GM12864 (cell line): ENCODE results near the gene KRT74.

ENCODE experiments used
- DNase-seq: peaks from one replicate; pipeline ENCODE4 v3.0.0-alpha.2; 2011; ENCODE audit warnings: low read depth
- H3K4me3 ChIP-seq: 2 replicates; pipeline ENCODE4 v1.5.1; 2011; ENCODE audit warnings: mild to moderate bottlenecking, low read depth, low read length, control low read depth
- CTCF ChIP-seq: IDR thresholded peaks from 2 replicates; pipeline ENCODE4 v1.5.1; 2011; ENCODE audit warnings: low read depth, mild to moderate bottlenecking, moderate library complexity, low read length, control low read depth, inconsistent platforms; ENCODE audit errors: missing control alignments

The KRT74 gene

DNA sequence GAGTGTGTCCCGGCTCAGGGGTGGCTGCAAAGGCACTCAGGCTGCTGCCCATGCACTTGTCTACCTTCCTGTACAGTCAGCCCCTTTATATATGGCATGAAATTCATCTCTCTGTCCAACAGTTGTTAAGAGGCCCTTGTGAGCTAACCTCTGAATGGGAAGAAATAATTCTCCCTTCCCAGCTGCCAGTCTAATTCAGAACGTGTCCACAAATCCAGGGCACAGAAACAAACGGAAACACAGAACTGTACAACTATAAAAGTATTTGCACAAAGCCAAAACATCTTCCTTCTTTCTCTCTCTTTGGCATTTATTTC is 54.3 kb downstream of the KRT74 start:
- H3K4me3 ChIP-seq, result no peak overlapping the region
- DNase-seq, result no peak
- TF ChIP-seq CTCF, result no peak

DNA sequence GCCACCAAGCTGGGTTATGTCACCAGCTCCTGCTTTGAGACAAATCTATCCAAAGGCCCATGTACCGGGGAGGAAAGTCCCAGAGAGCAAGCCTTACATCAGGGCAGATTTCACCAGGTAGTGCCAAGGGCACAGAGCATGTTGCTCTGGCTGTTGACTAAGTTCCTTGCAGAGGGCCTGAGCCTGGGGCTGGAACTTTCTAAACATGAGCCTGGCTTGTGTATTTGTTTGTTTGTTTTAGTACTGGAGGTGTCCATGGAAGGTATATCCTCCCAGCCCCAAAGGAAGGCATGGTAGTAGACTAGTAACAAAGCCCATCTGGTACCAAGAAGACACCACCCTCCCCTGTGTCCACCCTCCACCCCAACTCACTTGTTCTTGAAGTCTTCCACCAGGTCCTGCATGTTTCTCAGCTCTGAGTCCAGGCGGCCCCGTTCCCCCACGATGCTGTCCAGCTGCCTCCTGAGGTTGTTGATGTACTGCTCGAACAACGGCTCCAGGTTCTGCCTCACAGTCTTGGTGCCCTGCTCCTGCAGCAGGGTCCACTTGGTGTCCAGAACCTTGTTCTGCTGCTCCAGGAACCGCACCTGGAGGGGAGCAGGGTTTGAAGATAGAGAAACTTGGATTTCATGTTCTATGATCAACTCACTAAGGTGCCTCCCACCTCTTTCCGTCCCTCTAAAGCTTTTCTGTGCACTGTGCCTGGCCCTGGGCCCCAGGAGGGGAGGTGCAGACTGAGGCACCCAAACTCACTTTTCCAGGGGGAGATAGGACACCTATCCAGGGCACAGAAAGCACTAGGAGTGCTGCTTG is 54.9 kb downstream of the KRT74 start:
- DNase-seq, result no peak
- TF ChIP-seq CTCF, result no peak
- H3K4me3 ChIP-seq, result no peak overlapping the region

GRCh38 chr12:52517888-52518287 is 55.8 kb downstream of the KRT74 start:
- DNase-seq, result no peak
- TF ChIP-seq CTCF, result no peak
- H3K4me3 ChIP-seq, result no peak overlapping the region

DNA sequence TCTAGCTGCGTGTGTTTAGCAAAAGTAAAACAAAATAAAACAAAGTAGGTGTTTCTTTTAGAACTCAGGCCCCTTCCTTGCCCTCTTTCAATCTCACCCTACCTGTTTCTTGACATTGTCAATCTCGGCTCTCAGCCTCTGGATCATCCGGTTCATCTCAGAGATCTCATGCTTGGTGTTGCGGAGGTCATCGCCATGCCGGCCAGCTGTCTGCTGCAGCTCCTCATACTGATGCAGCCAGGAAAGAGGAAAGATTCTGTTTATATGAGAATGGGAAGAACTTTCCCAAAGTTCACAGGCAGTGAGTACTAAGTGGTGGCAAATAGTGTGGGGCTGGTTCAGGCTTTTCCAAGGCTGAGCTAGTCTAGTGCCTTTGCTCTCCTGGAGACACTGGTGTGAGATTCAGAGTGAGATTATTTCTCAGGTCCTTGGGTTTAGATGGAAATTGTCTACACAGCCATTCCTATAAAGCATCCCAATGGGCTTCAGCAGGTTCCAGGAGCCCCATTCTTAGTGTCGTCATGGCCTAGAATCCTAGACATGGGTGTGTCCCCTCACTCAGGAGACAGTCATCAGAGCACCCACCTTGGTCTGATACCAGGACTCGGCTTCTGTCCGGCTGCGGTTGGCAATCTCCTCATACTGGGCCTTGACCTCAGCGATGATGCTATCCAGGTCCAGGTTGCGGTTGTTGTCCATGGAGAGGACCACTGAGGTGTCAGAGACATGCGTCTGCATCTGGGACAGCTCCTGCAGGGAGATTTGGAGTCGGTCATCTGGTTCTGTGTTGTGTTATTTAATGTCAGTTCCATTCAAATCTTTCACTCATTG is 56.4 kb downstream of the KRT74 start:
- no peak for TF ChIP-seq CTCF
- DNase-seq, result no peak

GRCh38 chr12:52515927-52516831 is 57.5 kb downstream of the KRT74 start:
- no peak for DNase-seq
- no peak overlapping the region for H3K4me3 ChIP-seq
- no peak for TF ChIP-seq CTCF

More for the DNA sequence above, 56.4 kb downstream of the KRT74 start:
- H3K4me3 ChIP-seq, result no peak overlapping the region
